SU-DHL-6 (cell line): ENCODE results near the gene CLSTN2.

ENCODE experiments used
- CTCF ChIP-seq: fragments of 200-600 bp; sonication (generic); IDR thresholded peaks from one replicate; pipeline ENCODE4 v1.5.1; 2017; ENCODE audit warnings: antibody characterized with exemption, mild to moderate bottlenecking, low read length, moderate library complexity; ENCODE audit not compliant: insufficient read depth, poor library complexity, severe bottlenecking
- EZH2phosphoT487 ChIP-seq: fragments of 200-600 bp; sonication (generic), shearing (Covaris generic); conservative IDR thresholded peaks from 2 replicates; pipeline ENCODE4 v1.6.1; 2018; ENCODE audit warnings: mild to moderate bottlenecking, antibody characterized with exemption, low read length, moderate library complexity, mixed read lengths

GRCh38 chr3:140555666-140556065, 620.7 kb downstream of the CLSTN2 start:
- no peak for TF ChIP-seq CTCF
- TF ChIP-seq EZH2phosphoT487 = no peak
